ENCODE data around the gene CELSR1.

CELSR1 gene

DNA sequence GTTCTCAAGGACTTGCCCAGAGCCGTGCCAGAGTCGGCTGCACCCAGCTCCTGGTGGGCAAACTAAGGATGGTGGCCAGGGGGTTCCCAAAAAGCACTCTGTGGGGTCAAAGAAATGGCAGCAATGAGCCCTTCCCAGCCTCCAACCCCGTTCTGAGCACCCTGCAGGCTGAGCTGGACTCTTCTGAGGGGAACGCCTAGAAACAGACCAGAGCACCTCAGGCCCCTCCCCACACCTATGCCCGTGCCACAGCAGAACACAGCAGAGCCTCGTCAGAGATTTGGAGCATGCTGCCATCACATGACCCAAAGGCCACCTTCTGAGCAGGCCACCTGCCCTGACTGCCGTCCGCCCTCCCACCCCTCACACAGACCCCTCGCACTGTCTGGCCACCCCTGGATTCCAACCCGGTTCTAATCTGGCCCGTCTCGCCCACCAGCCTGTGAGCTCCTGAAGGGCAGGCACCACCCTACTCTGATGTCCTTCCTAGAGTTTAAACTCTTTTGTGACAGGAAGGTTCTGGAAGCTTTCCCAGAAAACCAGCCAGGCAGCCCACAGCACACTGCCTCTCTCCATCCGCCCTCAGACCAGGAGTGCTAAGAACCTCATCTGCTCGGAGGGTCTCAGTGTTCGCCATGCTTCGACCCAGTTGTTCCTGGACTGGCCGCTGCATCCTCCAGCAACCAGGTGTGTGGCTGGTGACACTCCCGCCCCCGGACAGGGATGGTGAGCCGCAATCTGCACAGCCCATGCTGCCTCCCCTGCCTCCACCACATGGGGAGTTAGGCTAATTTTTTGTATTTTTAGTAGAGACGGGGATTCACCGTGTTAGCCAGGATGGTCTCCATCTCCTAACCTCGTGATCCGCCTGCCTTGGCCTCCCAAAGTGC, 97.6 kb downstream of the CELSR1 start:
- no peak for DNase-seq

GRCh38 chr22:46439111-46439510, 98.3 kb downstream of the CELSR1 start:
- no peak for DNase-seq

GRCh38 chr22:46437671-46438440, 99.6 kb downstream of the CELSR1 start:
- no peak for DNase-seq

DNA sequence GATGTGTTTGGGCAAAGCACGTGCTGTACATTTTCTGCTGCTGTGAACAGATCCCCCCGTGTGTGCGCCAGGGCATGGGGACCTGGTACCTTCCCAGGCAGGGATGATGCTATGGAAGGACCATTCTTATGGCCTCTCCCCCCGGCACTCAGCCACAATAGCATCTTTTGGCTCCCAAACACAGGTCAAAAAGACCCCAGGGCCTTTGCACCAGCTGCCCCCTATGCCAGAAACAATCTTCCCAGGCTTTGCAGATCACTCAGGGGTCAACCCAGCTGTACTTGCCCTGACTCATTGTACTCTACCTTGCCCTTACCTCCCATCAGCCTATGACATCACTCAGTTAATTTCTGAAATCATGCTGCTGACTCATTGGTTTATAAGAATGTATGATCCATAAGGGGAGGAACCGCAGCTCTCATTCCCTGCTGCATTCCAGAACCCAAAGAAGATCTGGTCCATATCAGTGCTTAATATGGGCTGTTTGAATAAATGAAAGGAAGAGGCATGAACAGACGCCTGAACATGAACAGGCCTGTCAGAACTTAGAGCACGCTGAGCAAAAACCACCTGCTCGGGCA, 100.7 kb downstream of the CELSR1 start:
- no peak for DNase-seq

- no peak for DNase-seq
Measured at GRCh38 chr22:46433318-46433717, 104.1 kb downstream of the CELSR1 start.

DNA sequence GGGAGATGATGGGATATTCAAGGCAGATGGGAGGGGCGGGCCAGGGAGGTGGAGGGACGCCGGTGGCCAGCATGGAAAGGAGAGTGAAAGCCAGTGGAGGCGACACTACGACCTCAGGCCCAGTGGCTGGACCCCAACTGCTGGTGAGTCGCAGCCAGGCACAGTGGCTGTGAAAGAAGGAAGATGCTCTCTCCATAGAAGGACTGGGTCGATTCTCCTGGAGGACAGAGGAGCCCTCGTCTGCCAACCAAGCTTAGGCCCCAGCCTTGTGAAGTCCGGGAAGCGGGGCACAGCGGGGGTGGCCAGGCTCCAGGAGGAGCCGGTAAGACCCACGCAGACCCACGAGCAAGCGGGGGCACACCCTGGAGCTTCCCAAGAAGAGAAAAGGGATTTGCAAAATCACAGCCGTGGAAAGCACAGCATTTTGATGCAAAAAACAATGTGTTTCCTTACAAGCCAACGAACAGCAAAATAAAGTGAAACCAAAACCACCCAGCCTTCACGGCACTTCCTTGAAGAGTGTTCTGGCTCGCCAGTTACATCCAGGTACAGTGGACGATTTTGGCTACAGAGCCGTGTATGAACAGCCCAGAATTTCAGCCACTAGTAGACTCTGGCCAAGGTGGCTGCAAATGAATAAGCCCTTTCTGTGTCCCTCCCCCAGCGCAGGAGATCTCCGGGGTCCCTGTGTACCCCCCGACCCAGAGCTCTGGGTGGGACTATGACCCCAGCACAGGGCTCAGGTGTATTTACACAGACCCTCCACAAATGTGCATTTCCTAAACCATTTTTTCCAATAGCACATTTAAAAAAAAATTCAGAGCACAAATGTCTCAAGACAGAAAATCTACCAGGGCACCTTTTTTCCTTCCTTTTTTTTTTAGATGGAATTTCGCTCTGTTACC, 105.0 kb downstream of the CELSR1 start:
- DNase-seq = no peak

DNA sequence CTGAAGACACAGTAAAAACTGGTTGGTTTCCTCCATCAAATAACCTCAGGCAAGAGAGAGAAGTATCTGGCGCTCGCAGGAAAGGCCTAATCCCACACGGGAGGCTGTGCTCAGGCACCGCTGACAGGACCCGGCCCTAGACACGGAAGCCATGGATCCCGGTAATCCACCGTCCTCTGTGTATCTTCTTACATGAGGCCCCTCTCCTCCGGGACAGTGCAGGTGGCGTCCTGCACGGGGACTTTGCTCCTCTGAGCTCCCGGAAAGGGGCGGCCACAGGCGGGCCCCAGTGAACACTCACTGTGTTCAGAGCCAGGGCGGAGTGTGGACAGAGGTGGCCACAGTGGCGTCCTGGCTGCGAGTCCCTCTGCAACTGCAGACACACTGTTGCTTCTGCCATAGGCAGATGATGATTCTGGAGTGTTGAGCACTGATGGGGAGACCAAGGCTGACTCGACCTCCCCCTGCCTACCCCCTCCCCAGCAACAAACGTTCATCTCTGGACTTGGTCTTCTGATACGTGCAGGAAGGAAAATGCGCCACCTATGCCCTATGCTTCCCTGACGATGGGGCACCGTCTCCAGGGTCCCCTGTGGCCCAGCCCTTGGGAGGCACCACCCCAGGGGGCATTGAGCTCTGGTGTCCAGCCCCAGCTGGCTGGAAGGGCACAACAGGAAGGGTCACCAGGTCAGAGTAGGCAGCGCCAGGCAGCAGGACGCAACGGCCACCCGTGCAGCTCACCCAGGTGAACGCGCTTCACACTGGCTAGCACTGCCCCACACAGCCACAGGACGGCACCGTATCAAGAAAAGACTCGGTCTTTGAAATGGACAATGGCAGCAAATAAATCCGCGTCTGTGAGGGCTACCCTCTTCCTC, 106.2 kb downstream of the CELSR1 start:
- DNase-seq = no peak

DNA sequence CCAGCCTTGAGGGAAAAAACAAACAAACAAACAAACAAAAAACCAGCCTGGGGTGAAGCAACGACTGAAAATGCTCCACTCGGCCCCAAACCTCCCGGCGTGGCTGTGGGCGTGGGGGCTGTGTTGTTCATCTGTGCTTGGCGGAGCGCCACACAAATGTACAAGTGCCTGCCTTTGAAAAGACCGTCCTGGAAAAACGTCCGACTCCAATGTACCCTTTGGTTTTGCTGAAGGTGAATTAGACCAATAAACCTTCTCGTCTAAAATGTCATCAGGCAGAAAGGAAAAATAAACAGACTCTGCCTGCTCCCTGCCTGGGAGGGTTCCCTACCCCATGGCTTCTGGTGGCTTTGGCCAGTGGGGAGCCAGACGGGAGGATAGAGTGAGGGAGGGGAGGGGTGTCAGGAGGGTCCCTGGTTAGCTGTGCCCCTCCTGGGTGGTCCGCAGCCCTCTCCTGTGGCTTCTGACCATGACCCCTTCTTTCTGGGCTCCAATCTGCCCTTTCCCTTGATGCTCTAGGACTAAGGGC, 108.0 kb downstream of the CELSR1 start:
- no peak for DNase-seq

- DNase-seq = no peak
Measured at GRCh38 chr22:46428602-46429324, 108.7 kb downstream of the CELSR1 start.

GRCh38 chr22:46428171-46428570, 109.2 kb downstream of the CELSR1 start:
- no peak for DNase-seq

DNA sequence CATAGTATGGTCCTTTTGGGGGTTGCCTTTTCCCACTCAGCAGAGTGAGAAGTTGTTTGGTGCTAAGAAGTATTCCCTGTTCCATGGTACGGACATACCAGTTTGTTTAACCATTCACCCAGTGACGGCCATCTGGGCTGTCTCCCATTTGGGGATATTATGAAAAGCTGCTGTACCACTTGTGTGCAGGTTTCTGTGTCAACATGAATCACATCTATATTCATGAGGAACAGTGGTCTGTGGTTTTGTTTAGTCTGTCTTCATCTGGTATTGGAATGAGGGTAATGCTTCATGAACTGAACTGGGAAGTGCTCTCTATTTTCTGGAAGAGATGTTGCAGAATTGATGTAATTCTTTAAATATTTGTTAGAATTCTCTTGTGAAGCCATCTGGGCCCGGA, 112.4 kb downstream of the CELSR1 start:
- DNase-seq = no peak

- no peak for DNase-seq
Measured at GRCh38 chr22:46424496-46424895, 112.9 kb downstream of the CELSR1 start.

DNA sequence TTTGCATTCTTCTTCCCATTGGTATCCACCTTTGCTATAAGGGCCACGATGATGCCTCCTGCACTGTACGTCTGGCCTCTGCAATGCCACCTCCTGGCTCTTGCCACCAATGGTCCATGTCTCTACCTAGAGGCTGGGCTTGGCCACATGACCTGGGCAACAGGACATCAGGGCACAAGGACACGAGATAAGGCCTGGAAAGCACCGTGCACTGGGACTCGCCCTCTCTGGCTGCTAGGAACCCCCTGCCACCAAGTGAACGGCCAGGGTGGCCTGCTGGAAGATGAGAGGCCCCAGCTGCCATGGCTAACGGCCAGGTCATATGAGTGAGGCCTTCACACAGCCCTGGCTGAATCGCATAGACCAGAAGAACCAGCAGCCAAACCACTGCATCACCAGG, 114.5 kb downstream of the CELSR1 start:
- DNase-seq = no peak

- no peak for DNase-seq
Measured at GRCh38 chr22:46421267-46421666, 116.2 kb downstream of the CELSR1 start.

- no peak for DNase-seq
Measured at GRCh38 chr22:46419754-46420571, 117.5 kb downstream of the CELSR1 start.

DNA sequence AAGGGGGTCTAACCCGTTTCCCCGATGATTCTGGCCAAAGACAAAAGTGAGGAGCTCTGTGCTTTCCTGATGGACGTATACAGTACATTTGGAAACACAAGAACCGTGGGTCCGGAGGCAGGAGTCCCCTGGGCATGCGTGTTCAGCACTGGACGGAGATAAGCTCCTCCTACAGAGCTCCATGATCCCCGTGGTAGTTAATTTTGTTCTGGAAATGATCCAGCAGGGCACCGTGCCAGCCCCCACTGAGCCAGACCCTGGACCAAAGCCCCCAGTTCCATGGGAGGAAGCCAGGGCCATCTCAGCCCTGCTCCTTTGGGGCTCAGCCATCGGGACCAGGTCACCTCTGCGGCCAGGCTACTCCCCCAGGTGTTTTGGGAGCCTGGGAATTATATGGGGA, 118.6 kb downstream of the CELSR1 start:
- no peak for DNase-seq

GRCh38 chr22:46417769-46418168, 119.7 kb downstream of the CELSR1 start:
- DNase-seq = no peak

DNA sequence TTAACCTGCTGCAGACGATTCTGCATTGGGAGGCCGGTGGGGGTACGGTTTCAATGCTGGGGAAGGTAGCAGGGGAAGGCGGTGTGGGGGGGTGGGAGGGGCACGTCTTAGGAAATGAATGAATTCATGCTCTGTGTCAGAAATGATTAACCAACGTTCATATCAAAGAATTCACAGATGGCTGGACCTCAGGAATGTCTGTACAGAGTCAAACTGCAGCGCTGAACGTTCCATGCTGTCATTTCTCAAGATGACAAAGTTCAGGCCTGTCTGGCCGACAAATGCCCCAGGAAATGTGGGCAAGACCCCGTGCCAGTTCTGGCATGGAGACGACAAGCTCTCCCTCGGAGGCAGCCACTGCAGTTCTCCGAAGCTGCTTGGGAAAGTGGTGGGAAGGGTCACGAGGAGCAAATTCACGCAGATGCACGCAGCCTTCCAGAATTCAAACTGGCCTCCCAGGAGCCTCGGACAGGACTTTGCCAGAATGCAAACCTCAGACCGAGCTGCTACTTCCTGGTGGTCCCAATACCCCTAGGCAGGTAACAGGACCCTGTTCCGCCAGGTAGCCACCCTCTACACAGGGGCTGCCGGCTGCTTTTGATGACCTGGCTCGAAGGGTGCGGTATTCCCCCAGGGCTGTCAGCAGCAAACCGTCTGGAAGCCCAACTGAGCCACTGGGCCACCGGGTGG, 120.4 kb downstream of the CELSR1 start:
- no peak for DNase-seq

DNA sequence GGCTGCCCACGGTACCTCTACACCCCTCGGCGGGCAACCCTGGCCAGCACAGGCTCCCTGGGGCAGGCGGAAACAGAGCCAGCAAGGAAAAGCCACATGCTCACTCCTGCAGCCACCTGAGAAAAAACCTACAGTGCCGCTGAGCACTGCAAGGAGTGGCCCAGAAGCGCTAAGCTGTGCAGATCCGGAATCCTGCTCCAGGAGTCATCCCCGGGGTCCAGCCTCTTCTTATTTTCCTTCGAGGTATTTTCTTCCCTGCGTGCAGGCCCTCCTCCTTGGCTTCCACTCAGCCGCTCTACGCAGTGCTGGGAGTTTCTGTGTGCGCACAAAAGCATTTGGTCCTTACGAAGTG, 120.9 kb downstream of the CELSR1 start:
- no peak for DNase-seq
